Fibroblast of villous mesenchyme (primary cell): ENCODE measurements around the gene PRDX2. TPM values are rescaled to one million over a fixed set of nuclear protein-coding genes. Genes with fewer than 3 reads are reported as not detected.

Experiments used
- DNase-seq: peaks from one replicate; pipeline ENCODE4 v3.0.0-alpha.2; 2010; ENCODE audit warnings: low read depth
- H3K4me3 ChIP-seq: 2 replicates; pipeline ENCODE4 v1.5.1; 2011; ENCODE audit warnings: low read depth, mild to moderate bottlenecking, low read length
- CTCF ChIP-seq: IDR thresholded peaks from 2 replicates; pipeline ENCODE4 v1.5.1; 2012; ENCODE audit warnings: low read depth, mild to moderate bottlenecking, low read length; ENCODE audit not compliant: insufficient read depth
- total RNA-seq: library from RNA; depleted of rRNA; stranded (reverse); fragments of >200 nt; gene quantifications from 2 replicates; pipeline ENCODE4 v1.2.3, GENCODE V29; 2012

PRDX2 gene
- total RNA-seq, 1 donor: 222 TPM

DNA sequence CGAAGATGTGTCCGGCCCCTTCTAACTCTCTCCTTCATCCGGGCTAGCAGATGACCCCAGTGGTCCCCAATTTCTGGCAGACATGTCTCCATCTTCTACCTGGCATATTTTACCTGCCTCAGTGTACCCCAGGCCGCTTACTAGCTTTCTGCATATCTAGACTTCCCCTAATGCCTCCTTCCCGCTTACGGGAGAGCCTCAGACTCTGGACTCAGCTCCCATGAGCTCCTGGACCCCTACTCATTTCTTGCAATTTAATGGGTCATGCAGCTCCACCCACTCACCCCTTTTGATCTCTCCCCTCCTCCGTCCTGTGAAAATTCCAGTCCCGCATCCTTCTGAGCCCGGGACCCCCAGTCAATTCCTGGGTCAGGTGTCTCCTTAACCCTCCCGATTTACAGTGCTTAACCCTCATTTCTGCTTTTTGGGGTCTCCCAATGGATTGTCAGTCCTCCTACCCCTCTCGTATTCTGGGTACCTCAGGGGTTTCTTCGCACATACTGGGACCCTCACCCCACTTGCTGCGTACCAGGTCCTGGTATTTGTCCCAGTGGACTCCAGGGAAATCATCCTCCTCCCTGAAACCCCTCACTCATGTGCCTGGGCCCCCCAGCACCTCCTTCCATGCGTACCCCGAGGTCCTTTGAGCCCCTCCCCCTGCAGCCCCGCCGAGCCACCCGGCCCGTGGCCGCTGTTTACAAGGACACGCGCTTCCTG is 10.8 kb downstream of the PRDX2 start:
- TF ChIP-seq CTCF: no peak
- DNase-seq: no peak
- peak overlapping the region; percentile 77 for H3K4me3 ChIP-seq

DNA sequence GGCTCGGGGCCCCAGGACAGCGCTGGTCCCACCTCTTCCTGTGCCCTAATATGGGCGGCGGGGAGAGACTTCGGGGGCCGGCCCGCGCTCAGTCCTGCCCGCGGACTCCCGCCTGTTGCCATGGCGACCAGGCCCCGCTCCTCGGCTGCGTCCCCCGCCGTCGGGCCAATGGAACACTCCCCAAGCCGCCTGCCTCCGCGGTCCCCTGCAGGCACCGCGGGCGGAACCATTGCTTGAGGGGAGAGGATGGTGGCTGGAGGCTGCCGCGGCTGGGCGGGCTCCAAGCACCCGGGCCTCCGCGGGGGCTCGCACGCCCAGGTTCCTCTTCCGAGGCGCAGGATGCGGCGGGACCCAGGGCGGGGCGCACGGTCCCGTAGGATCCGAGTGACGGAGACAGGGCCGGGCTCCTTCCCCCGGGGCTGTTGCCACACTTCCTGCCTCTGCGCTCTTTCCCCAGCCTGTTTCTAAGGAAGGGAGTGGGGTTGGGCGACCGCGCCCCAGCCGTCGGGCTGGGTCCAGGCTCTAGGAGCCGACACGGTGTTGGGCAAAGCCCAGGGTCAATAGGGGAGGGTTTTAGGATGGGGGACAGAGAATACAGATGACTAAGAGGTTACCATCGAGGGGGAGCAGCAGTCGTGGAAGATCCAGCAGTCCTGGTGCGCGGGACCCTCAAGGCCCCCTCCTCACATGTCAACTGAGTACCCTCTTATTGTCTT is 11.5 kb downstream of the PRDX2 start:
- no peak for TF ChIP-seq CTCF
- H3K4me3 ChIP-seq: peak overlapping the region; percentile 77
- peak; percentile 98 for DNase-seq

DNA sequence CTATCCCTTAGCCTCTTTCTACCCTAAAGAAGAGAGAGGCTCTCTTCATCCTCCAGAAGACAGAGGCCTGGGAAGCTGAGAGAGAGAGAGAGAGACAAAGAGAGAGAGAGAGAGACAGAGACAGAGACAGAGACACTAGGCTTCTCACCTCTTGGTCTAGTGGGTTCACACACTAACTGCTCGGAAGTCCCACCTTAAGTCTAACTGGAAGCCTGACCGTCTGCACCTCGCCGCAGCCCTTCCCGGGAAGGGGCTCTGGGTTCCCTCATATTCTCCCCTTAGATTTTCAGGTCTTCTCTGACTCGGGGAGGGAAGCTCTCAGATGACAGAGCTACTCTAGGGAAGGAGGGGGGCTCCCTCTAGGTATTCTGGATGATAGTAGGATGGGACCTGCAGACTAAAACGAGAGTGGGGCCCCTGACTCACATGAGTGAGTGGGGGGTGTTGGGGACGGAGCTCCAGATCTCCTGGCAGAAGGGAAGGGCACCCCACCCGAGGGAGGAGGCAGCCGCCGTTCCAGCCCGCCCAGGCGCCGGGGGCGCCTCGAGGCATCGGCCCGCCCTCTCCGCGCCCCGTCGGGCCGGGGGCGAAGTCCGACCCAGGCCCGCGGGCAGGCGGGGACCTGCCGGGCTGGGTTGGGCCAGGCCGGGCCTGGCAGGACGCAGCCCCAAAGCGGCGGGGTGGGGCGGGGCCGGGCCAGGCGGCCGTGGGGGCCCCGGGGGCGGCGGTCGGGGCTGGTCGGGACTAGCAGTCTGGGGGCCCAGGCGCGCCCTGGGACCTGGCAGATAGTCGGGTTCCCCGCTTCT is 12.3 kb downstream of the PRDX2 start:
- DNase-seq: peak; percentile 55
- H3K4me3 ChIP-seq: peak overlapping the region; percentile 77
- no peak for TF ChIP-seq CTCF

GRCh38 chr19:12788682-12789097 is 12.9 kb downstream of the PRDX2 start:
- H3K4me3 ChIP-seq: peak overlapping the region; percentile 77
- peak; percentile 81 for DNase-seq
- no peak for TF ChIP-seq CTCF

GRCh38 chr19:12788042-12788681 is 13.4 kb downstream of the PRDX2 start:
- TF ChIP-seq CTCF: no peak
- DNase-seq: no peak
- peak overlapping the region; percentile 24 for H3K4me3 ChIP-seq

GRCh38 chr19:12787458-12787857 is 14.1 kb downstream of the PRDX2 start:
- DNase-seq: no peak
- no peak for TF ChIP-seq CTCF
- no peak overlapping the region for H3K4me3 ChIP-seq
